Colonic mucosa (tissue), 4 donors: Measurements from ENCODE around the gene CACNG4. TPM values are rescaled to one million over a fixed set of nuclear protein-coding genes. Genes with fewer than 3 reads are reported as not detected.
A peak's percentile ranks its signal among the peaks of the same experiment; 100 is the strongest.

ENCODE experiments used
- DNase-seq: peaks from one replicate; pipeline ENCODE4 v3.0.0-alpha.2; 2020
- H3K27ac ChIP-seq: fragments of 200-600 bp; one replicate; pipeline ENCODE4 v1.8.0; 2021
- H3K27me3 ChIP-seq: fragments of 200-600 bp; one replicate; pipeline ENCODE4 v1.8.0; 2021
- H3K36me3 ChIP-seq: fragments of 200-600 bp; one replicate; pipeline ENCODE4 v1.8.0; 2021
- H3K4me1 ChIP-seq: fragments of 200-600 bp; one replicate; pipeline ENCODE4 v1.8.0; 2021; ENCODE audit warnings: mild to moderate bottlenecking
- H3K4me3 ChIP-seq: fragments of 200-600 bp; one replicate; pipeline ENCODE4 v1.8.0; 2021
- H3K9ac ChIP-seq, 2 donors: one replicate each; pipeline ENCODE4 v1.7.0; 2013; ENCODE audit warnings: control low read depth in 2 of 2, low read depth in 2 of 2, low read length in 2 of 2
- H3K9me3 ChIP-seq: fragments of 200-600 bp; one replicate; pipeline ENCODE4 v1.8.0; 2021
- intact Hi-C: fragments of 100-400 bp; cut with DNase I; formaldehyde crosslinking; loops from one replicate; pipeline ENCODE4 v1.14.1; 2022
- total RNA-seq, 2 donors: library from RNA; stranded (reverse); fragmentation: NEBNext Ultra II Directional in 1 of 2; extraction: Animal tissue kit (Norgen Biotek cat#: 25700) in 1 of 2; gene quantifications; one replicate each; pipeline ENCODE4 v1.2.1, GENCODE V29; 2021
- TF ChIP-seq, protein P1 (sequence below): fragments of 200-600 bp; IDR thresholded peaks from one replicate; pipeline ENCODE4 v1.8.0; 2022; ENCODE audit warnings: antibody characterized with exemption, mild to moderate bottlenecking
- donor health status: healthy.
- donor health status: DM: no; HTN: no; CAD: no.
- donor health status: DM: no; HTN: no; CAD: no.

CACNG4 gene
- total RNA-seq = under 1 TPM; 0.20 to 0.35 TPM

DNA sequence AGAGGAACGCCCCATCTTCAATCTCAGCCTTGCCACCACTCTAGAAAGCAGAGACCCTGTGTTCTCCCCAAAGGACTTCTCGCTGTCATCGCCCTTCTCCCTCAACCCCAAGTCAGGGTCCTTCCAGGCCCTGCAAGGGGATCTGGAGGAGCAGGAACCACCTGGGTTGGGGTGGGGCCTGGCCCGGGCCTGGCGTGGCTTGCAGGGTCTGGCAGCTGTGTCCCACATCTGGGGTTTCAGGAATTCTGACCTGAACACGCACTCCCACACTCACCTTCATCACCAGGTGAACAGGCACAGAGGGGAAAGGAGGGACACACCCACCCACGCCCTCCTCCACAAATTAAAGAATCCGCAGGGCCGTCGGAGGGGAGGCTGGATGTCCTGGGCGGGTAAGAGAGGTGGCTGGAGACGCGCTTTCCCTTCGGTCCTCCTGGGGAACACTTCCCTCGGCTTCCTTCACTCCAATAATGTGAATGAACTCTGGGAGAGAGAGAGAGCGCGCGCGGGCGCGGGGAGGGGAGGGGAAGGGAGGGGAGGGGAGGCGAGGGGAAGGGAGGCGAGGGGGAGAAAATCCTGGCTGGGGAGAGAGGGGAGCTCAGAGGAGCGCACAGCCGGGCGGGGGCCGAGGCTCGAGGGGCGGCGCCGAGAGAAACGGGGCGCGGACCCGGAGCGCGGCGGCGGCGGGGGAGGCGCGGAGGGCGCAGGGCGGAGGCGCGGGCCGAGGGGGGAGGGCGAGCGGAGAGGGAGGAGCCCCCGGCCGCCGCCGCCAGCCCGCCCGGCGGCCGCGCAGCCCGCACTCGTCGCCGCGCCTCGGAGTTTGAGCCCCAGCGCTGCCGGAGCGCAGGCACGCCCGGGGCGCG lies at the start of gene CACNG4:
CACNG4 (plus strand) TSS at position 799 of the 863 bp plus-strand sequence. CDS start 205 bp downstream, outside the sequence.
- Histone ChIP-seq H3K36me3 (no peaks in the 10 kb centered on the region), H3K27ac (no peak within 1 kb of the TSS), H3K4me1 (no peaks in the 10 kb centered on the region), H3K9me3 (no peaks in the 10 kb centered on the region), H3K27me3 (peaks cover 38% of the 10 kb centered on the region), H3K9ac (no peak within 1 kb of the TSS), H3K4me3 (peak within 1 kb of the TSS; percentile 30)
- DNase-seq = no peak
- TF ChIP-seq, protein P1, sequence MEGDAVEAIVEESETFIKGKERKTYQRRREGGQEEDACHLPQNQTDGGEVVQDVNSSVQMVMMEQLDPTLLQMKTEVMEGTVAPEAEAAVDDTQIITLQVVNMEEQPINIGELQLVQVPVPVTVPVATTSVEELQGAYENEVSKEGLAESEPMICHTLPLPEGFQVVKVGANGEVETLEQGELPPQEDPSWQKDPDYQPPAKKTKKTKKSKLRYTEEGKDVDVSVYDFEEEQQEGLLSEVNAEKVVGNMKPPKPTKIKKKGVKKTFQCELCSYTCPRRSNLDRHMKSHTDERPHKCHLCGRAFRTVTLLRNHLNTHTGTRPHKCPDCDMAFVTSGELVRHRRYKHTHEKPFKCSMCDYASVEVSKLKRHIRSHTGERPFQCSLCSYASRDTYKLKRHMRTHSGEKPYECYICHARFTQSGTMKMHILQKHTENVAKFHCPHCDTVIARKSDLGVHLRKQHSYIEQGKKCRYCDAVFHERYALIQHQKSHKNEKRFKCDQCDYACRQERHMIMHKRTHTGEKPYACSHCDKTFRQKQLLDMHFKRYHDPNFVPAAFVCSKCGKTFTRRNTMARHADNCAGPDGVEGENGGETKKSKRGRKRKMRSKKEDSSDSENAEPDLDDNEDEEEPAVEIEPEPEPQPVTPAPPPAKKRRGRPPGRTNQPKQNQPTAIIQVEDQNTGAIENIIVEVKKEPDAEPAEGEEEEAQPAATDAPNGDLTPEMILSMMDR = no peak
- intact Hi-C loops = no loop called here

GRCh38 chr17:66915204-66915611 lies 49.3 kb upstream of the CACNG4 start:
- DNase-seq = peak; percentile 58
- Histone ChIP-seq H3K4me1 (no peaks in the 10 kb centered on the region), H3K27me3 (no peaks in the 10 kb centered on the region), H3K9ac (no peak overlapping the region), H3K9me3 (no peaks in the 10 kb centered on the region), H3K27ac (no peak overlapping the region), H3K36me3 (no peaks in the 10 kb centered on the region), H3K4me3 (peak overlapping the region; percentile 22)
- TF ChIP-seq, protein P1 = peak; percentile 39
- intact Hi-C loops = loop anchor here (10.0 kb wide), 1 partner anchor 240 kb away; no protein-coding TSS in a partner anchor

GRCh38 chr17:66915792-66916191 lies 48.7 kb upstream of the CACNG4 start:
- TF ChIP-seq, protein P1 = no peak
- intact Hi-C loops = loop anchor here (10.0 kb wide), 1 partner anchor 239 kb away; no protein-coding TSS in a partner anchor
- no peaks in the 10 kb centered on the region for H3K4me1 ChIP-seq
- DNase-seq = no peak
- no peaks in the 10 kb centered on the region for H3K27me3 ChIP-seq
- H3K27ac ChIP-seq = no peak overlapping the region
- no peaks in the 10 kb centered on the region for H3K9me3 ChIP-seq
- no peaks in the 10 kb centered on the region for H3K36me3 ChIP-seq
- H3K9ac ChIP-seq = no peak overlapping the region
- no peak overlapping the region for H3K4me3 ChIP-seq

DNA sequence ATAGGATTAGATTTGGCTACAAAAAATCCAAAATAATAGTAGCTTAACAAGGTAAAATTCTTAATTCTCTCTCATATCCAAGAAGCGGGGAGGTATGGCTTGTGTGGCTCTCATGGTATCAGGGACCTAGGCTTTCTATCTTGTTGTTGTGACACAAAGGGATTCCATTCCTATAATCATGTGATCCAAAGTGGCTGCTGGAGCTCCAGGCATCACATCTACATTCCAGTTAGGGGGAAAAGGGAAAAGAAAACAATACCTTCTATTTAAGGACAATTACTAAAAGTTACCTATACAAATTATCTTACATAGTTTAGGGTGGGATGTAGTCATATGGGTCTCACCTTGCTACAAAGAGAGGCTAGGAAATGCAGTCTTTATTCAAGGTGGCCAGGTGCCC lies 47.6 kb upstream of the CACNG4 start:
- Histone ChIP-seq H3K4me3 (no peak overlapping the region), H3K9me3 (no peaks in the 10 kb centered on the region), H3K27me3 (no peaks in the 10 kb centered on the region), H3K27ac (no peak overlapping the region), H3K36me3 (no peaks in the 10 kb centered on the region), H3K4me1 (no peaks in the 10 kb centered on the region), H3K9ac (no peak overlapping the region)
- TF ChIP-seq, protein P1 = no peak
- no peak for DNase-seq
- intact Hi-C loops = loop anchor here (10.0 kb wide), 1 partner anchor 238 kb away; no protein-coding TSS in a partner anchor

DNA sequence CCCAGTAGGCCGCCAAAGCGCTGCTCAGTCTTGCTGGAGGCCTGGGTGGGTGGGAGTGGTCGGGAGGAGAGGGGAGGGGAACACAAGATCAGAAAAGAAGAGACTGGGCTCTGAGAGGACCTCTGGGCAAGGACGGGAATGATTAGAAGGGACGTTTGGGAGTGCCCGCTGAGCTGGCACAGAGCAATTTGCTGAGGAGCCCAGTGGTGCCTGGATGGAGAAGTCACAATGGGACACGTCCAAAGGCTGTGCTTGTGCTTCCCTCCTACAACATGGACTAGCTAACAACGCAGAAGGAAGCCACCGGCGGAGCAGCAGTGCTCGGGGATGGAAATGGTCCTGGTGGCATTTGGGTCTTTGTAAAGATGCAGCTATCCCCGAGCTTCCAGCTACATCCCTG lies 45.6 kb upstream of the CACNG4 start:
- H3K4me1 ChIP-seq = no peaks in the 10 kb centered on the region
- no peak overlapping the region for H3K4me3 ChIP-seq
- H3K9me3 ChIP-seq = no peaks in the 10 kb centered on the region
- DNase-seq = no peak
- H3K9ac ChIP-seq = no peak overlapping the region
- no peak overlapping the region for H3K27ac ChIP-seq
- H3K36me3 ChIP-seq = no peaks in the 10 kb centered on the region
- TF ChIP-seq, protein P1 = no peak
- H3K27me3 ChIP-seq = no peaks in the 10 kb centered on the region
- intact Hi-C loops = loop anchor here (10.0 kb wide), 1 partner anchor 236 kb away; no protein-coding TSS in a partner anchor
